Lung (tissue), 12 donors: ENCODE measurements around the gene DCHS2. TPM values are rescaled to one million over a fixed set of nuclear protein-coding genes. Genes with fewer than 3 reads are reported as not detected.
A peak's percentile ranks its signal among the peaks of the same experiment; 100 is the strongest.

Experiments used
- ATAC-seq: fragments of 200-7000 bp; cut with Tn5 transposase; one replicate; pipeline ENCODE4 v1.9.1; 2020; ENCODE audit warnings: moderate number of reproducible peaks; ENCODE audit not compliant: insufficient read depth, low FRiP score
- DNase-seq, 3 donors: peaks; one replicate each; pipeline ENCODE4 v3.0.0-alpha.2; 2013 to 2017
- H3K27ac ChIP-seq, 2 donors: one replicate each; pipeline ENCODE4 v1.5.1; 2013; ENCODE audit warnings: mild to moderate bottlenecking in 2 of 2, moderate library complexity in 2 of 2, control low read depth in 1 of 2, inconsistent platforms in 1 of 2, low read depth in 1 of 2, low read length in 1 of 2
- H3K27me3 ChIP-seq, 3 donors: one replicate each; pipeline ENCODE4 v1.5.1; 2013; ENCODE audit warnings: low read length in 2 of 3; ENCODE audit not compliant: control insufficient read depth in 3 of 3, insufficient read depth in 3 of 3
- H3K36me3 ChIP-seq, 4 donors: one replicate each; pipeline ENCODE4 v1.5.1; 2013; ENCODE audit warnings: low read length in 4 of 4, mild to moderate bottlenecking in 1 of 4, moderate library complexity in 1 of 4; ENCODE audit not compliant: control insufficient read depth in 4 of 4, insufficient read depth in 4 of 4
- H3K4me1 ChIP-seq, 5 donors: one replicate each; pipeline ENCODE4 v1.5.1; 2013; ENCODE audit warnings: low read length in 5 of 5, mild to moderate bottlenecking in 2 of 5, moderate library complexity in 1 of 5; ENCODE audit not compliant: control insufficient read depth in 5 of 5, insufficient read depth in 5 of 5
- H3K4me3 ChIP-seq: one replicate; pipeline ENCODE4 v1.5.1; 2013; ENCODE audit warnings: mild to moderate bottlenecking, control low read depth, moderate library complexity
- H3K9ac ChIP-seq, 2 donors: one replicate each; pipeline ENCODE4 v1.5.1; 2013; ENCODE audit warnings: low read length in 2 of 2, control low read depth in 1 of 2; ENCODE audit not compliant: insufficient read depth in 1 of 2
- H3K9me3 ChIP-seq, 4 donors: one replicate each; pipeline ENCODE4 v1.5.1; 2013; ENCODE audit warnings: low read length in 3 of 4, mild to moderate bottlenecking in 1 of 4, moderate library complexity in 1 of 4; ENCODE audit not compliant: control insufficient read depth in 4 of 4, insufficient read depth in 3 of 4
- WGBS, 2 donors: extraction: QIAGEN DNeasy Blood & Tissue Kit; methylation state at CpG; one replicate each; pipeline ENCODE4 v1.1.7; 2013; 5-methylcytosine and 5-hydroxymethylcytosine counted together
- polyA plus RNA-seq, 2 donors: library from polyadenylated mRNA; stranded (reverse); fragments of 200-250 nt; gene quantifications; one replicate each; pipeline ENCODE4 v1.2.1, GENCODE V29; 2013
- total RNA-seq, 2 donors: library from RNA; depleted of rRNA in 1 of 2; stranded (reverse); fragments of >200 nt in 1 of 2; gene quantifications; one replicate each; pipeline ENCODE4 v1.2.1, GENCODE V29; 2014 to 2021
- TF ChIP-seq, protein P1 (sequence below): IDR thresholded peaks from 2 replicates; pipeline ENCODE4 v1.5.1; 2012; ENCODE audit warnings: mild to moderate bottlenecking; ENCODE audit errors: control extremely low read depth, extremely low read depth
- donor health status: control.
- donor health status: control.
- donor health status: Bipolar disorder and iron deficiency.
- donor health status: healthy.
- donor health status: DM: yes; HTN: yes; CAD: no.

The DCHS2 gene
- total and polyA plus RNA-seq, 4 donors: 0.02 to 13.4 (median 0.53) TPM

DNA sequence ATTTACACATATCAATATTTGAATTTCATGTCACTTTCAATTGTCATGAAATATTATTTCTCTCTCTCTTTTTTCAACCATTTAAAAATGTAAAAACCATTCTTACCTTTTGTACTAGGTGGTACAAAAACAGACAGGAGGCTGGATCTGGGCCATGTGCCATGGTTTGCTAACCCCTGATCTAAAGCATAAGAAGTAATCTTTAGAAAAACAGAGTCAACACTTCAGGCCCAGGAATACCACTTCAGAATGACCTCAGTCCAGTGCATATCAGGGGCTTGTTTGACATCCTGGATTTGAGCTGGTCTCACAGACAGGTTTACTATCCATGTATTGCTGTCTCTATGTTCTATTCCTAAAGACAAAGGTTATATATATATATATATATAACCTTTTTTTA lies 102.5 kb downstream of the DCHS2 start:
- no peak for ATAC-seq
- no peak overlapping the region for H3K4me3 ChIP-seq
- H3K9me3 ChIP-seq: no peaks in the 10 kb centered on the region
- peak in 1 of 3 donors; percentile 26 for DNase-seq
- H3K27ac ChIP-seq: no peak overlapping the region
- H3K4me1 ChIP-seq: no peaks in the 10 kb centered on the region
- no peaks in the 10 kb centered on the region for H3K27me3 ChIP-seq
- H3K9ac ChIP-seq: no peak overlapping the region
- TF ChIP-seq, protein P1, sequence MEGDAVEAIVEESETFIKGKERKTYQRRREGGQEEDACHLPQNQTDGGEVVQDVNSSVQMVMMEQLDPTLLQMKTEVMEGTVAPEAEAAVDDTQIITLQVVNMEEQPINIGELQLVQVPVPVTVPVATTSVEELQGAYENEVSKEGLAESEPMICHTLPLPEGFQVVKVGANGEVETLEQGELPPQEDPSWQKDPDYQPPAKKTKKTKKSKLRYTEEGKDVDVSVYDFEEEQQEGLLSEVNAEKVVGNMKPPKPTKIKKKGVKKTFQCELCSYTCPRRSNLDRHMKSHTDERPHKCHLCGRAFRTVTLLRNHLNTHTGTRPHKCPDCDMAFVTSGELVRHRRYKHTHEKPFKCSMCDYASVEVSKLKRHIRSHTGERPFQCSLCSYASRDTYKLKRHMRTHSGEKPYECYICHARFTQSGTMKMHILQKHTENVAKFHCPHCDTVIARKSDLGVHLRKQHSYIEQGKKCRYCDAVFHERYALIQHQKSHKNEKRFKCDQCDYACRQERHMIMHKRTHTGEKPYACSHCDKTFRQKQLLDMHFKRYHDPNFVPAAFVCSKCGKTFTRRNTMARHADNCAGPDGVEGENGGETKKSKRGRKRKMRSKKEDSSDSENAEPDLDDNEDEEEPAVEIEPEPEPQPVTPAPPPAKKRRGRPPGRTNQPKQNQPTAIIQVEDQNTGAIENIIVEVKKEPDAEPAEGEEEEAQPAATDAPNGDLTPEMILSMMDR: no peak
- no peaks in the 10 kb centered on the region for H3K36me3 ChIP-seq

DNA sequence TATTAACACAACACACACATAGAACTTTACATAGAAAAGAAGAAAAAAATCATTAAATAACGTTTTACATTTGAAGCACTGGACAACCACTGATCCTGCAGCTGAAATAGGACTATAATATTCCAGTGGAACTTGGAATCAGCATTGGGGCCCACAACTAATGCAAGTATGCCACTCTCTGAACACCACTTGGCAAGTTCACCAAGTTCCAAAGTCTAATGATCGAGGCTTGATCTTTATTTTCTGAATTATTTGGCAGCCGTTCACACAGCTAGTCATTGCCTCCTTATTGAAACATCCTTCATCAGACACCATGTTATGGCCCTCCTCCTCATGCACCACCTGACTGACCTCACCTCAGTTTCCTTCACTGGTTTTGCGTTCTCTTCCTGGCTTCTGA lies 107.6 kb downstream of the DCHS2 start:
- ATAC-seq (no peak), DNase-seq (no peak)
- no peaks in the 10 kb centered on the region for H3K36me3 ChIP-seq
- no peak overlapping the region for H3K9ac ChIP-seq
- H3K9me3 ChIP-seq: no peaks in the 10 kb centered on the region
- 85 to 90% methylated on average over 4 of the region's 4 CpGs for WGBS, 2 donors
- H3K27ac ChIP-seq: no peak overlapping the region
- H3K27me3 ChIP-seq: no peaks in the 10 kb centered on the region
- no peaks in the 10 kb centered on the region for H3K4me1 ChIP-seq
- H3K4me3 ChIP-seq: no peak overlapping the region
- TF ChIP-seq, protein P1: no peak

DNA sequence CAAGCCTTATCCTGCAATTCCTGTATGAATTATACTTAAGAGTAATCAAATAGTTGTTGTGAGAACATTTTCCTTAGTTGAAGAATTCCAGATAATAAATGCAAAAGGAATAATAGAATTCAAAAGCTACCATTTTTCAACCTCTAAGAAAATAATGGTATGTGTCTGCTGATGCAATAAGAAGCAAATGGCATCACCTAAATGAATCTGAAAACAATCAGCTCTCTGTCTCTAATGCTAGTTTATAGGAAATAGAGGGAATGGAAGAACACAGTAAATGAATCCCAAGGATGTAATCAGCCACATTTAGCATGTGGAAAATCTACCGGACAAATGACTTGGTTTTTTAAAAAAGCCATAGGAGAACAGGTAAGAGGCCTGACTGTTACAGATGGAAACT lies 115.1 kb downstream of the DCHS2 start:
- Histone ChIP-seq H3K27ac (no peak overlapping the region), H3K9me3 (no peaks in the 10 kb centered on the region), H3K9ac (no peak overlapping the region), H3K27me3 (no peaks in the 10 kb centered on the region), H3K4me3 (no peak overlapping the region), H3K36me3 (no peaks in the 10 kb centered on the region), H3K4me1 (no peaks in the 10 kb centered on the region)
- DNase-seq (no peak), ATAC-seq (no peak)
- 91 to 98% methylated on average over 1 of the region's 1 CpG for WGBS, 2 donors
- TF ChIP-seq, protein P1: no peak

DNA sequence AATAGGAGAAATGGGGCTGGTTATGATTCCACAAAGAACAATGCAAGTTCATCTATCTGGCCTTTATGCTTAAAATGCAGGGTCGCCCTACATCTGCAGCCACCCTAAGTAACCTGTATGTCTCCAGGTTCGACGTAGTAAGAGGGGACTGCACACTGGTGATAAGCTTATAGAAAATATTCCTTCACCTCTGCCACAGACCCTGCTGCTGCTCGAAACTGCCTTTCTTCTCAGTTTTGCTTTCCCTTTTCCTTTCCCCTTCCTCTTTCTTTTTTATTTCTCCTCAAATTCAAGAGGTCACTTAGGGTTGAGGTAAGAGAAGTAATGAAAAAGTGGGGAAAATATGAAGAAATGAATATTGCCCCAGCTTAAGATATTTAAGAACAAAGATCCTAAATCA lies 123.5 kb downstream of the DCHS2 start:
- Histone ChIP-seq H3K4me3 (no peak overlapping the region), H3K27me3 (no peaks in the 10 kb centered on the region), H3K4me1 (peaks cover 0 to 17% (median 0%) of the 10 kb centered on the region in 5 donors), H3K27ac (no peak overlapping the region), H3K9me3 (no peaks in the 10 kb centered on the region), H3K9ac (no peak overlapping the region), H3K36me3 (no peaks in the 10 kb centered on the region)
- TF ChIP-seq, protein P1: no peak
- WGBS, 2 donors: 71% methylated on average over 4 of the region's 4 CpGs
- no peak for DNase-seq
- ATAC-seq: no peak
